ENCODE measurements around the gene MEGF8.
"Not testable (repeated sequence)": the region's sequence is repeated elsewhere in the genome, so short reads cannot be mapped to it uniquely, and the experiment has no call there.

The MEGF8 gene

DNA sequence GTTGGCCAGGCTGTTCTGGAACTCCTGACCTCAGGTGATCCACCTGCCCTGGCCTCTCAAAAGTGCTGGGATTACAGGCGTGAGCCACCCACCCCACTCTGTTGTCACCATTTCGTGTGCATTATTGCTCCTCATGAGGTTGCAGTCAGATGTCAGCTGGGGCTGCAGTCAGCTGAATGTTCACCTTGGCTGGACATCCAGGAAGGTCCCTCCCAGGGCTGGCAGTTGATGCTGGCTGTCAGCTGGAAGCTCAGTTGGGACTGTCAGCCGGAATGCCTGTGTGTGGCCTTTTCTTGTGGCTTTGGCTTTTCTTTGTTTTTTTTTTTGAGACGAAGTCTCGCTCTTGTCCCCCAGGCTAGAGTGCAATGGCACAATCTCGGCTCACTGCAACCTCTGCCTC lies 6.6 kb downstream of the MEGF8 start:
- no peak for DNase-seq

DNA sequence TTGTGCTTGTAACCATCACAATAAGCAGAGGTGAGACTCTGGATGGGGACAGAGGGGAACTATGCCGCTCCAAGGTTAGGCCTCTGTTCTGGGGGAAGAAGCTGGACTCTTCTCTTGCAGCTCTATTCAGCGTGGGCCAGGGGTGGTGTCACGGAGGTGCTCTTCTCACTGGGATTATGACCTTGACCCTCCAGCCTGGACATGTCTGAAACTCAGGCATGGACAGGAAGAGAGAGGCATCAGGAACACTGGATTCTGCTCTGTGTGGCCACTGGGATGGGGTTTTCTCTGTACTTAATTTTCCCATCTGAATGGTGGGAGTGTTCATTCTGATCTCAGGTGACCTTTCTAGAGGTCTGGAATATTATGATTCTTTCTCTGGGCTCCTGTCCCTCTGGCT lies 7.6 kb downstream of the MEGF8 start:
- DNase-seq, result no peak

DNA sequence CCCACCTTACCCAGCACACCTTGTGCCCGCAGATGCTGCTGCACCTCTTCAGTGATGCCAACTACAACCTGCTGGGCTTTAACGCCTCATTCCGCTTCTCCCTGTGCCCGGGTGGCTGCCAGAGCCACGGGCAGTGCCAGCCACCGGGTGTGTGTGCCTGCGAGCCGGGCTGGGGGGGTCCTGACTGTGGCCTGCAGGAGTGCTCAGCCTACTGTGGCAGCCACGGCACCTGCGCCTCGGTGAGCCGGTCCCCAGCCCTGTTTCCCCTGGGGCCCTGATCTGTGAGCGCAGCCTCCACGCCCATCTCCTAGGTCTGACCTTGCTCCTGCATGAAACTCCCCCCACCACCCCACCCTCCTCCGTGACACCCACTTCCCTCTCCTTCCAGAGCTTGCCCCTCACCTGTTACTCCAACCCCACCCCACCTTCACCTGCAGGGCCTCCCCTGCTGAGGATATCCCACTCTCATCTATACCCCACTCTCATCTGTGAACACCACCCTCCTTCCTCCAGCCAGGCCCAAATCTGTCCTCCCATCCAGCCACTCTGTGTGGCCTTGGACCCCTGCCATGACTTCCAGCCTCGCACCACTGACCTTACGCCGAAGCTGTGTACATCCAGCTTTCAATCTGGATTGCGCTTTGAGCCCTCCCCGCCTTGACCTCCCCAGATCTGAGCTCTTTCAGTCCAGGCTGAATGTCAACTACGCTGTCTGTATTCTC lies 8.7 kb downstream of the MEGF8 start:
- no peak for DNase-seq

DNA sequence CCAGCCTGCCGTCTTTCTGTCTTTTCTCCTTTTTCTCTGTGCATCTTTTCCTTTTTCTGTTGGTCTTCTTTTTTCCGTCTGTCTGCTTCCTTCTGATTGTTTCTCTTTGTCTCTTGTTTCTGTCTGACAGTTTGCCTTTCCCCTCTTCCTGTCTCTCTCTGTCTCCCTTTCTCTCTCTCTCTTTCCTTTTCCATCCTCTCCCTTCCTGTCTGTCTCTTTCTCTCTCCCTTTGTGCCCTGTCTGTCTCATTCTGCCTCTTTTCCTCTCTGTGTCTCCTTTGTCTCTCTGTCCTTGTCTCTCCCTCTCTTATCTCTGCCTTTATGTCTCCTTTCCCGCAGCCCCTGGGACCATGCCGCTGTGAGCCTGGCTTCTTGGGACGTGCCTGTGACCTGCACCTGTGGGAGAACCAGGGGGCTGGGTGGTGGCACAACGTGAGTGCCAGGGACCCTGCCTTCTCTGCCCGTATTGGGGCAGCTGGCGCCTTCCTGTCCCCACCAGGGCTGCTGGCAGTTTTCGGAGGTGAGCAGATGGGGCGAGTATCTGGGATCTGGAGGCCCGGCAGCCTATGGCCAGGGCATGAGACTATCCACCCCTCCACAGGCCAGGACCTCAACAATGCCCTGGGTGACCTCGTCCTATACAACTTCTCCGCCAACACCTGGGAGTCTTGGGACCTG lies 9.4 kb downstream of the MEGF8 start:
- DNase-seq, result no peak

DNA sequence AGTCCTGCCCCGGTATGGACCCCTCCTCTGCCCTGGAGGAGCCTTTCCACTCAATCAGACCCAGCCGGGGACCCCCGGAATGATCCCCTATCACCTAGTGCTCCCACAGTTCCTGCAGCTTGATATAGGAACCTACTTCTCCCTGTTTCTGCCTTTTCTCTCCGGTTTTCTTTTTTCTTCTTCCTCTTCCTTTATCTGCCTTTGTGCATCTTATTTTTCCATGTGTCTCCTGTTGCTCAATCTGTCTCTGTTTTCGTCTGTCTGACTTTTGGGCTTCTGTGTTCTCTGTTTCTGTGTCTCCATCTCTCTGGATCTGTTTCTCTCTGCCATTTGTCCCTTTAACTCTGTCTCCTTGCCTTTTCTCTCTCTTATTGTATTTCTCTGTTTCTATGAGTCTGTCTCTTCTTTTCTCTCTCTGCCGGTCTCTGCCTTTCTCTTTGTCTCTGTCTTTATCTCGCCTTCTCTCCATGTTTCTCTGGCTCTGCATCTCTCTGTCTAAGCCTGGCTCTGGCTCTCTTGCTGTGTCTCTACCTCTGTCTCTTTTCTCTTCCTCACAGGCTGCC lies 10.0 kb downstream of the MEGF8 start:
- no peak for DNase-seq

DNA sequence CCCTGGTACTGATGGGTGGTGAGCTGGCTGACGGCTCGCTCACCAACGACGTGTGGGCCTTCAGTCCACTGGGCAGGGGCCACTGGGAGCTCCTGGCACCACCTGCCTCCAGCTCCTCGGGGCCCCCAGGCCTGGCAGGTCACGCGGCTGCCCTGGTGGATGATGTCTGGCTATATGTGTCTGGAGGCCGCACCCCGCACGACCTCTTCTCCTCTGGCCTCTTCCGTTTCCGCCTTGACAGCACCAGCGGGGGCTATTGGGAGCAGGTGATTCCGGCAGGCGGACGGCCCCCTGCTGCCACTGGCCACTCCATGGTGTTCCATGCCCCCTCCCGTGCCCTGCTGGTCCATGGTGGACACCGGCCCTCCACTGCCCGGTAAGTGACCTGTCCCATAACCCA lies 10.5 kb downstream of the MEGF8 start:
- DNase-seq, result no peak

DNA sequence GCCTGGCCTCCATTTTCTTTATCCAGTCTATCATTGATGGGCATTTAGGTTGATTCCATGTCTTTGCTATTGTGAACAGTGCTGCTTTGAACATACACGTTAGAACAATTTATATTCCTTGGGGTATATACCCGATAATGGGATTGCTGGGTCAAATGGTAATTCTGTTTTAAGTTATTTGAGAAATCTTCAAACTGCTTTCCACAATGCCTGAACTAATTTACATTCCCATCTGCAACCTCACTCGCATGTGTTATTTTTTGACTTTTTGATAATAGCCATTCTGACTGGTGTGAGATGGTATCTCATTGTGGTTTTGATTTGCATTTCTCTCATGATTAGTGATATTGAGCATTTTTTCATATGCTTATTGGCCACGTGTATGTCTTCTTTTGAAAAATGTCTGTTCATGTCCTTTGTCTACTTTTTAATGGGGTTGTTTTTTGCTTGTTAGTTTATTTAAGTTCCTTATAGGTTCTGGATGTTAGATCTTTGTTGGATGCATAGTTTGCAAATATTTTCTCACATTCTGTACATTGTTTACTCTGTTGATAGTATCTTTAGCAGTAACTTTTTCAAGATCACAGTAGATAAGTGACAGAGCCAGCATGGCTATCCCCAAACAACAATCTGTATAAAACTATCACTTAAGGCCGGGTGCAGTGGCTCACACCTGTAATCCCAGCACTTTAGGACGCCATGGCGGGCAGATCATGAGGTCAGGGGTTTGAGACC lies 13.9 kb downstream of the MEGF8 start:
- not testable (repeated sequence) for DNase-seq

DNA sequence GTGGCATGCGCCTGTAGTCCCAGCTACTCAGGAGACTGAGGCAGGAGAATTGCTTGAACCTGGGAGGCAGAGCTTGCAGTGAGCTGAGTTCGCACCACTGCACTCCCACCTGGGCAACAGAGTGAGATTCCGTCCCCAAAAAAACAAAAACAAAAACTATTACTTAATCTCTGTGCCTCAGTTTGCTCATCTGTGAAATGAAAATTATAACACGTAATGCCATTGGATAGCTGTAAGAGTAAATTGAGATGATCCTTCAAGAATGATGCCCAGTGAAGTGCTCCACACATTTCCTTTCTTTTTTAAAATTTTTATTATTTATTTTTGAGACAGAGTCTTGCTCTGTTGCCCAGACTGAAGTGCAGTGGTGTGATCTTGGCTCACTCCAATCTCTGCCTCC lies 14.5 kb downstream of the MEGF8 start:
- not testable (repeated sequence) for DNase-seq

DNA sequence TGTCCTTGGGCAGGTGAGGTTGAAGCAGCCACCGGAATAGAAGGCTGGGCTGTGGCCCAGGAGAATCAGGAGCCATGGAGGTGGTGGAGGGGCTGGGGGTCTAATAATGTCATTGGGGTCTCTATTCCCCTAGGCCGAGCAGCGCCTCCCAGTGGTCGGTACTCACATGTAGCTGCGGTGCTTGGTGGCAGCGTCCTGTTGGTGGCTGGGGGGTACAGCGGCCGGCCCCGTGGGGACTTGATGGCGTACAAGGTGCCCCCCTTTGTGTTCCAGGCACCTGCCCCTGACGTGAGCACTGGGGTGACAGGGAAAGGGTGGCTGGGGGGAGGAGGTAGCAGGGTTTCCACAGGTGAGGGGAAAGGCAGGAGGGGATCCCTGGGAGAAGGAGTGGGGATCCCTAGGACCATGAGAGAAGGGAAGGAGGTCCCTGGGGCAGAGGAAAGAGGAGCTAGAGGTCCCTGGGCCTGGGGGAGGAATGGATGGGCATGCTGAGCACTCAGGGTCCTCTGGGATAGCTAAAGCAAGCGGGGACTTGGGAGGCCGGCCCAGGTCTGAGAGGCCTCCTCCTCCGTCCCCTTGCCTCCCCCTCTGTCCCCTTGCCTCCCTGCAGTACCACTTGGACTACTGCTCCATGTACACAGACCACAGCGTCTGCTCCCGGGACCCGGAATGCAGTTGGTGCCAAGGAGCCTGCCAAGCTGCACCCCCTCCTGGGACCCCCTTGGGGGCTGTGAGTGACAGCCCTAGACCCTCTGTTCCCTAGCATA lies 18.1 kb downstream of the MEGF8 start:
- DNase-seq, result no peak

DNA sequence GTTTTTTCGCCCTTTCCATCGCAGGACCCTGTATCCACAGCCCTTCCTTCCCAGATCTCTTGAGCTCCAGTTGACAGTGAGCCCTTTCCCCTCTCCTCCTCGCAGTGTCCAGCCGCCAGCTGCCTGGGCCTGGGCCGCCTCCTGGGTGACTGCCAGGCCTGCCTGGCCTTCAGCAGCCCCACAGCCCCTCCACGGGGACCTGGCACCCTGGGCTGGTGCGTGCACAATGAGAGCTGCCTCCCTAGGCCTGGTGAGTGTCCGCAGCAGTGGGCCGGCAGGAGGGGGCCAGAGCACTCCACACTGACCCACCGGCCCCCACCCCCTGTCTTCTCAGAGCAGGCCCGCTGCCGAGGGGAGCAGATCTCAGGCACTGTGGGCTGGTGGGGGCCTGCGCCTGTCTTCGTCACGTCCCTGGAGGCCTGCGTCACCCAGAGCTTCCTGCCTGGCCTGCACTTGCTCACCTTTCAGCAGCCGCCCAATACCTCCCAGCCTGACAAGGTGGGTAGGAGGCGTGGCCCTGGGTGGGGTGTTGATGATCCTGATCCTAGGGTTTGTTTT lies 19.0 kb downstream of the MEGF8 start:
- DNase-seq, result no peak

DNA sequence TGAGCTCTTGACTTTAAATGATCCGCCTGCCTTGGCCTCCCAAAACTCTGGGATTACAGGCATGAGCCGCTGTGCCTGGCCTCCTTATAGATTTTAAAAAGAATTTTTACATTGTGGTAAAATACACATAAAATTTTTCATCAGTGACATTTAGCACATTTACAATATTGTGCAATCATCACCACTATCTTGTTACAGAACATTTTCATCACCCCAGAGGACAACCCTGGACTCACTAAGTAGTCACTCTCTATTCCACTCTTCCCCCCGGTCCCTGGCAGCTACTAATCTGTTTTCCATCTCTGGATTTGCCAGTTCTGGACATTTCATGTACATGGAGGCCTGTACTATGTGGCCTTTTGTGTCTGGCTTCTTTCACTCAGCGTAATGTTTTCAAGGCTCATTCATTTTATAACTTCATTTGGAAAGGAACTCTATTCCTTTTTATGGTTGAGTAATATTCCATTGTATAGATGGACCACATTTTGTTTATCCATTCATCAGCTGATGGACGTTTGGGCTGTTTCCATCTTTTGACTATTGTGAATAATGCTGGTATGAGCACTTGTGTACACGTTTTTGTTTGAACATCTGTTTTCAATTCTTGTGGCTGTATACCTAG lies 19.9 kb downstream of the MEGF8 start:
- no peak for DNase-seq

DNA sequence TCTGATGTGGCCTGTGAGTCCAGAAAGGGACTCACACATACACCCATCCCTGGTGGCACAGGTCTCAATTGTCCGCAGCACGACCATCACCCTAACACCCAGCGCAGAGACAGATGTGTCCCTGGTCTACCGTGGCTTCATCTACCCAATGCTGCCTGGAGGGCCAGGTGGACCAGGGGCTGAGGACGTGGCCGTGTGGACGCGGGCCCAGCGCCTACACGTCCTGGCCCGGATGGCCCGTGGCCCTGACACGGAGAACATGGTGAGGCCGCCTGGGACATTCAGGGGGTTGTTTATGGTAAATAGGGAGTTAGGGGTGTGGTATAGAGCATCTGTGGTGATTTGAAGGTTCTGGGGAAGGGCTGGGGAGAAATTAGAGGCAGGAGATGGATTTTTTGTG lies 22.8 kb downstream of the MEGF8 start:
- no peak for DNase-seq

DNA sequence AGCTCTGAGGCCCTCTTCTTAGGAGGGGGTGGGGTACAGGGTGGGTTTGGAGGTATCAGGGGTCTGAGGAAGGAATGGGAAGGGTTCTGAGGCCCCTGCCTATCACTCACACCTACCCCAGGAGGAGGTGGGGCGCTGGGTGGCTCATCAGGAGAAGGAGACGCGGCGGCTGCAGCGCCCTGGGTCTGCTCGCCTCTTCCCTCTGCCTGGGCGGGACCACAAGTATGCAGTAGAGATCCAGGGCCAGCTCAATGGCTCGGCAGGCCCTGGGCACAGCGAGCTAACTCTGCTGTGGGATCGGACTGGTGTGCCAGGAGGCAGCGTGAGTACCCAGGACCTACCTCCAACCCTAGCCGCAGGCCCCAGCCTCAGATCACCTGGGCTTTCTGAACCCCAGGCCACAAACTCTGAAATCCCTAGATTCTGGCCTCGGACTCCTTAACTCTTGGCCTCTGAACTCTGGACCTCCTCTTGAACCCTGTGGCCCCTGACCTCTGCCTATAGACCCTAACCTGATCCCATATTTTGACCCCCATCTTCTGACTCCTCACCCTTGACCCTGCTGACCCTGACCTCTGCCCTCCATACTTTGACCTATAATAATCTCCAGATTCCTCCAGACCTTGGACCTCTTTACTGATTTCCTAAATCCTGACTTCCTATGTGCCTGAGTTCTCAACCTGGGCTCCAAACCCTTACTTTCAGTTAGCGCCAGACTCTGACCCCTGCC lies 24.1 kb downstream of the MEGF8 start:
- no peak for DNase-seq

DNA sequence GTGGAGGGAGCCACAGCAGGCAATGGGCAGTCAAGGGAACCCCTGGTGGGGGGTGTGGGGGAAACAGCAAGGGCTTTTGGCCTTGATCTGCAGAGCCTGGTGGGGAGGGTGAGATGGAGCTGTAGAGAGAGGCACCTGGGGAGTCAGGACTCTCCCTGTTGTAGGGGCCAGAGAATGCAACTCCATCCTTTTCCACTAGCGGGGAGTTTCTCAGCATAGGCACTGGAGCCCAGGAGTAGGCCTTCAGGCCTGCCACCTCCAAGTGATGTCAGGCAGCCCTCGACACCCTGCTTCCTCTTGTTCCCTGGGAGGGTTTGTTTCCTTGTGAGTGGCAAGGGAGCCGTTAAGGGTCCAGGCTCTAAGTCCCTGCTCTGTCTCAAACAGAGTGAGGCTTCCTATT lies 25.0 kb downstream of the MEGF8 start:
- DNase-seq, result no peak

DNA sequence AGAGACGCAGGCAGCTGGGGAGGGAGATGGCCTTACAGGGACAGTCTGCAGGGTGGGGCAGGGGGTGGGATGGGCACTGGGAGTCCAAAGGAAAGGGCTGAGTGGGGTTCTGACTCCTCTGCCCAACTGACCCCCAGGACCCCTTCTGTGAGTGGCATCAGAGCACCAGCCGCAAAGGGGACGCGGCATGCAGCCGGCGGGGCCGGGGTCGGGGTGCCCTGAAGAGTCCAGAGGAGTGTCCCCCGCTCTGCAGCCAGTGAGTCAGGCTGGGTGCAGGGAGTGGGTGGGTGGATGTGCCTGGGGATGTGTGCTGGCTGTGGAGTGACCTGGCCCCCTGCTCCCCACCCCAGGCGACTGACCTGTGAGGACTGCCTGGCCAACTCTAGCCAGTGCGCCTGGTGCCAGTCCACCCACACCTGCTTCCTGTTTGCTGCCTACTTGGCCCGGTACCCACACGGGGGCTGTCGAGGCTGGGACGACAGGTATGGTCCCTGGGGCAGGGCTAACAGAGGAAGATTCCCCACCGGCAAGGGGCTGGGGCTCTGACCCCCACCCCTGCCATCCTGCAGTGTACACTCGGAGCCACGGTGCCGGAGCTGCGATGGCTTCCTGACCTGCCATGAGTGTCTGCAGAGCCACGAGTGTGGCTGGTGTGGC lies 25.8 kb downstream of the MEGF8 start:
- DNase-seq, result no peak

DNA sequence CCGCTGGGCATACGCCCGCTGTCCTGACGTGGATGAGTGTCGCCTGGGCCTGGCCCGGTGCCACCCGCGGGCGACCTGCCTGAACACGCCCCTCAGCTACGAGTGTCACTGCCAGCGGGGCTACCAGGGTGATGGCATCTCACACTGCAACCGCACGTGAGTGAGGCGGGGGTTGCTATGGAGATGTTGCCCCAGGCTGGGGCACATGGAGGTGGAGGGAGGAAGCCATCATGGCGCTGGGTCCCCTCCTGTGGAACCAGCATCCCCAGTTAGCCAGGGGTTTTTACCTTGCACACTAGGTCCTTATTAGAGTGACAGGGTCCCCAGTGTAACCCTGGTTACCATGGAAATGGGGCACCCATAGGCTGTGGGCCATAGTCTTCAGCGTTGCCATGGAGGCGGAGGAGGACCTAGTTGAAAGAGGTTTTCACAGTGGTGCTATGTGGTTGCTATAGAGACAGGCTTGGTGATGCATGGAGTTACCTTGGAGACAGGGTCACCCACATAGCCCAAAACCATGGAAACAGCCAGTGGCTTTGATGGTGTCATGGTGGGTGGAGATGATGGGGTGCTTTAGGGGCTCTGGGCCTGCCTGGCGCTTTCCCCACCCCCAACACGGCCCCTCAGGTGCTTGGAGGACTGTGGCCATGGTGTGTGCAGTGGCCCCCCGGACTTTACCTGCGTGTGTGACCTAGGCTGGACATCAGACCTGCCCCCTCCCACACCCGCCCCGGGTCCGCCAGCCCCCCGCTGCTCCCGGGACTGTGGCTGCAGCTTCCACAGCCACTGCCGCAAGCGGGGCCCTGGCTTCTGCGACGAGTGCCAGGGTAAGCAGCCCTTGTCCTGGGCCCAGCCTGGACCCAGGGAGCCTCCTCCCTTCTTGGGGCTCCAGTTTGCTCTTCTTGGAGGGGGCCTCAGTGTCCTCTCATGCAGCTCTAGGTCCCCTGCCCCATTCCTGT lies 27.1 kb downstream of the MEGF8 start:
- peak; percentile 20 for DNase-seq

DNA sequence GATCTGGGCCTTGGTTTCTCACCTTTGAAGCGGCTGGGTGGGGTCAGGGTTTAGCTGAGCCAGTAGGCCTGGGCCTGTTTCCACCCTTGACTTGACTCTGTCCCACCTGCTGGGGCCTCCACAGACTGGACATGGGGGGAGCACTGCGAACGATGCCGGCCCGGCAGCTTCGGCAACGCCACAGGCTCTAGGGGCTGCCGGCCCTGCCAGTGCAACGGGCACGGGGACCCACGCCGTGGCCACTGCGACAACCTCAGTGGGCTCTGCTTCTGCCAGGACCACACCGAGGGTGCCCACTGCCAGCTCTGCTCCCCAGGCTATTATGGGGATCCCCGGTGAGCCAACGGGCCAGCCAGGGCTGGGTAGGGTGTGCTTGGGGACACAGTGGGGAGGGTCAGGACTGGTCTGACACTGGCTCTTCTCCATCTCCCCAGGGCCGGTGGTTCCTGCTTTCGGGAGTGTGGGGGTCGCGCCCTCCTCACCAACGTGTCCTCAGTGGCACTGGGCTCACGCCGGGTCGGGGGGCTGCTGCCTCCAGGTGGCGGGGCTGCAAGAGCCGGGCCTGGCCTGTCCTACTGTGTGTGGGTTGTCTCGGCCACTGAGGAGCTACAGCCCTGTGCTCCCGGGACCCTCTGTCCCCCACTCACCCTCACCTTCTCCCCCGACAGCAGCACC lies 28.0 kb downstream of the MEGF8 start:
- no peak for DNase-seq

DNA sequence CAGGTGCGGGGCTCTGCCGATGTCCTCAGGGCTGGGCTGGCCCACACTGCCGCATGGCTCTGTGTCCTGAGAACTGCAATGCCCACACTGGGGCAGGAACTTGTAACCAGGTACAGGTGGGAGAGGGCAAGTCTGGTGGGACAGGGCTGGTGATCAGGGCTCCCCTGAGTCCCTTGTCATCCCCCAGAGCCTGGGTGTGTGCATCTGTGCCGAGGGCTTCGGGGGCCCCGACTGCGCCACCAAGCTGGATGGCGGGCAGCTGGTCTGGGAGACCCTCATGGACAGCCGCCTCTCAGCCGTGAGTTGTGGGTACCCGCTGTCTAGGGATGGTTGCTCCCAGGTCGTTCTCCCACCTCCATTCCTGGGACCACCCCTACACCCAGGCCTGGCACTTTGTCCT lies 30.5 kb downstream of the MEGF8 start:
- no peak for DNase-seq

DNA sequence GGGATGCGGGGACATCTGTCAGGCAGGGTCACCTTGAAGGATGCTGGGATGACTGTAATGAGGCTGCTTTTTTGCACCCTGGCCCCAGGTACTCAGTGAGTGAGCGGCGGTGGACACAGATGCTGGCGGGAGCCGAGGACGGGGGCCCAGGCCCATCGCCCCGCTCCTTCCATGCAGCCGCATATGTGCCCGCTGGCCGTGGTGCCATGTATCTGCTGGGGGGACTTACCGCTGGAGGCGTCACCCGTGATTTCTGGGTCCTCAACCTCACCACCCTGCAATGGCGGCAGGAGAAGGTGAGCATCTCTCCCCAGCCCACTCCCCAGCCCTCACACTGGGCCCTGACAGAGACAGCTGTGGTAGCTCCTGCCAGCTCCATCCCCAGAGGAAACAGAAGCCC lies 31.3 kb downstream of the MEGF8 start:
- DNase-seq, result no peak
